Measurements from ENCODE around the gene HELZ. TPM values are rescaled to one million over a fixed set of nuclear protein-coding genes. Genes with fewer than 3 reads are reported as not detected.

The HELZ gene
- total and polyA plus RNA-seq, 2 of the 8 experiments (the other 6 are each of a cell fraction or from before 2014, with no cell fraction given) = 10.0 to 48.7 TPM

- TF ChIP-seq, protein P1, sequence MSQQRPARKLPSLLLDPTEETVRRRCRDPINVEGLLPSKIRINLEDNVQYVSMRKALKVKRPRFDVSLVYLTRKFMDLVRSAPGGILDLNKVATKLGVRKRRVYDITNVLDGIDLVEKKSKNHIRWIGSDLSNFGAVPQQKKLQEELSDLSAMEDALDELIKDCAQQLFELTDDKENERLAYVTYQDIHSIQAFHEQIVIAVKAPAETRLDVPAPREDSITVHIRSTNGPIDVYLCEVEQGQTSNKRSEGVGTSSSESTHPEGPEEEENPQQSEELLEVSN (IDR thresholded peaks at IDR 0.05) = no peak
- TF ChIP-seq EZH2 (IDR thresholded peaks at IDR 0.05; ENCODE audit: low read depth, low read length, severe bottlenecking) (no peak), EP300 (IDR thresholded peaks at IDR 0.05; ENCODE audit: borderline replicate concordance in 1 of 2, low read depth in 2 of 2, low read length in 2 of 2) (no peak), TBP (IDR thresholded peaks at IDR 0.05; ENCODE audit: low read depth, low read length) (no peak), YY1 (IDR thresholded peaks at IDR 0.05; ENCODE audit: low read depth, low read length) (no peak)
Observed at GRCh38 chr17:67041941-67042899, 202.8 kb downstream of the HELZ start (continued).
